ENCODE results near the gene TAS2R42.

The TAS2R42 gene

GRCh38 chr12:11186837-11187236, at the start of gene TAS2R42:
Gene TAS2R42 (minus strand): TSS chr12:11186937. CDS start chr12:11186937, 0 bp downstream.
- no peak for DNase-seq (ENCODE audit: low read depth)

GRCh38 chr12:11233532-11233931, 46.8 kb upstream of the TAS2R42 start:
- DNase-seq (ENCODE audit: low read depth), result no peak

GRCh38 chr12:11228296-11228879, 41.7 kb upstream of the TAS2R42 start:
- peak; percentile 61 for DNase-seq (ENCODE audit: low read depth)

- no peak for DNase-seq (ENCODE audit: low read depth)
These were observed 40.6 kb upstream of the TAS2R42 start for GRCh38 chr12:11227373-11227772.

GRCh38 chr12:11209113-11209512, 22.4 kb upstream of the TAS2R42 start:
- DNase-seq (ENCODE audit: low read depth), result no peak

GRCh38 chr12:11204173-11204572, 17.4 kb upstream of the TAS2R42 start:
- DNase-seq (ENCODE audit: low read depth), result no peak

- DNase-seq (ENCODE audit: low read depth), result peak; percentile 14
These were observed 16.1 kb upstream of the TAS2R42 start for GRCh38 chr12:11202811-11203210.

- no peak for DNase-seq (ENCODE audit: low read depth)
These were observed 3.7 kb downstream of the TAS2R42 start for GRCh38 chr12:11183011-11183410.

- no peak for DNase-seq (ENCODE audit: low read depth)
These were observed 4.2 kb downstream of the TAS2R42 start for GRCh38 chr12:11182529-11182928.

GRCh38 chr12:11178250-11178649, 8.5 kb downstream of the TAS2R42 start:
- no peak for DNase-seq (ENCODE audit: low read depth)

GRCh38 chr12:11174022-11174421, 12.7 kb downstream of the TAS2R42 start:
- DNase-seq (ENCODE audit: low read depth), result no peak

- DNase-seq (ENCODE audit: low read depth), result peak; percentile 23
These were observed 14.6 kb downstream of the TAS2R42 start for GRCh38 chr12:11171969-11172675.

GRCh38 chr12:11171145-11171968, 15.4 kb downstream of the TAS2R42 start, which contains the start of gene SMIM10L1:
Gene SMIM10L1 (plus strand): TSS chr12:11171194. CDS start chr12:11171357, 163 bp downstream.
- peak; percentile 96 for DNase-seq (ENCODE audit: low read depth)

- no peak for DNase-seq (ENCODE audit: low read depth)
These were observed 16.0 kb downstream of the TAS2R42 start for GRCh38 chr12:11170810-11171144.

- no peak for DNase-seq (ENCODE audit: low read depth)
These were observed 20.4 kb downstream of the TAS2R42 start for GRCh38 chr12:11166300-11166699.

GRCh38 chr12:11164384-11164783, 22.4 kb downstream of the TAS2R42 start:
- DNase-seq (ENCODE audit: low read depth), result no peak

GRCh38 chr12:11162502-11162901, 24.2 kb downstream of the TAS2R42 start:
- DNase-seq (ENCODE audit: low read depth), result no peak

- no peak for DNase-seq (ENCODE audit: low read depth)
These were observed 27.8 kb downstream of the TAS2R42 start for GRCh38 chr12:11158885-11159444.

GRCh38 chr12:11154400-11154925, 32.3 kb downstream of the TAS2R42 start:
- DNase-seq (ENCODE audit: low read depth), result no peak

- no peak for DNase-seq (ENCODE audit: low read depth)
These were observed 34.0 kb downstream of the TAS2R42 start for GRCh38 chr12:11152725-11153124.

- no peak for DNase-seq (ENCODE audit: low read depth)
These were observed 35.9 kb downstream of the TAS2R42 start for GRCh38 chr12:11150832-11151231.

GRCh38 chr12:11147420-11147819, 39.3 kb downstream of the TAS2R42 start:
- no peak for DNase-seq (ENCODE audit: low read depth)
